H9 (cell line): ENCODE results near the gene GALR2. TPM values are rescaled to one million over a fixed set of nuclear protein-coding genes. Genes with fewer than 3 reads are reported as not detected.

ENCODE experiments used
- DNase-seq: peaks from one replicate; pipeline ENCODE4 v3.0.0-alpha.2; 2017
- H2AFZ ChIP-seq: one replicate; pipeline ENCODE4 v1.6.1; 2013; ENCODE audit warnings: mild to moderate bottlenecking, low read length, control low read depth, moderate library complexity
- H2AK5ac ChIP-seq: 2 replicates; pipeline ENCODE4 v1.6.1; 2013; ENCODE audit warnings: low read length, control low read depth, mixed read lengths; ENCODE audit not compliant: insufficient read length
- H2BK120ac ChIP-seq: one replicate; pipeline ENCODE4 v1.6.1; 2013; ENCODE audit warnings: low read depth, mild to moderate bottlenecking, low read length, control low read depth, inconsistent platforms; ENCODE audit not compliant: poor library complexity, severe bottlenecking
- H2BK12ac ChIP-seq: 2 replicates; pipeline ENCODE4 v1.6.1; 2013; ENCODE audit warnings: low read length, control low read depth, mixed read lengths, low read depth; ENCODE audit not compliant: insufficient read length
- H2BK15ac ChIP-seq: 2 replicates; pipeline ENCODE4 v1.6.1; 2013; ENCODE audit warnings: low read depth, low read length, control low read depth
- H2BK20ac ChIP-seq: one replicate; pipeline ENCODE4 v1.6.1; 2013; ENCODE audit warnings: low read depth, mild to moderate bottlenecking, low read length, control low read depth, inconsistent platforms; ENCODE audit not compliant: poor library complexity, severe bottlenecking
- H2BK5ac ChIP-seq: 2 replicates; pipeline ENCODE4 v1.6.1; 2013; ENCODE audit warnings: low read length, control low read depth, mixed read lengths; ENCODE audit not compliant: insufficient read length
- H3K14ac ChIP-seq: 2 replicates; pipeline ENCODE4 v1.6.1; 2013; ENCODE audit warnings: low read length, control low read depth; ENCODE audit not compliant: insufficient read depth
- H3K18ac ChIP-seq: 2 replicates; pipeline ENCODE4 v1.6.1; 2013; ENCODE audit warnings: low read depth, mild to moderate bottlenecking, mixed read lengths, low read length, control low read depth; ENCODE audit not compliant: insufficient read length
- H3K23ac ChIP-seq: 2 replicates; pipeline ENCODE4 v1.6.1; 2013; ENCODE audit warnings: low read length, control low read depth, mixed read lengths, low read depth; ENCODE audit not compliant: insufficient read length
- H3K23me2 ChIP-seq: 2 replicates; pipeline ENCODE4 v1.6.1; 2013; ENCODE audit warnings: low read depth, mild to moderate bottlenecking, mixed read lengths, low read length, control low read depth; ENCODE audit not compliant: insufficient read length, poor library complexity, severe bottlenecking
- H3K27ac ChIP-seq: 2 replicates; pipeline ENCODE4 v1.5.1; 2013; ENCODE audit warnings: low read length, control low read depth, mixed read lengths, low read depth; ENCODE audit not compliant: insufficient read length
- H3K27me3 ChIP-seq: 2 replicates; pipeline ENCODE4 v1.6.1; 2013; ENCODE audit warnings: low read length, control low read depth, inconsistent platforms; ENCODE audit not compliant: insufficient read depth
- H3K4ac ChIP-seq: 2 replicates; pipeline ENCODE4 v1.6.1; 2013; ENCODE audit warnings: low read depth, mild to moderate bottlenecking, control low read depth, inconsistent platforms, low read length, moderate library complexity
- H3K4me1 ChIP-seq: 2 replicates; pipeline ENCODE4 v1.6.1; 2013; ENCODE audit warnings: low read length, control low read depth, inconsistent platforms; ENCODE audit not compliant: insufficient read depth
- H3K4me2 ChIP-seq: 2 replicates; pipeline ENCODE4 v1.6.1; 2013; ENCODE audit warnings: low read length, control low read depth, mixed read lengths; ENCODE audit not compliant: insufficient read length, insufficient read depth
- H3K56ac ChIP-seq: 2 replicates; pipeline ENCODE4 v1.6.1; 2013; ENCODE audit warnings: low read depth, mild to moderate bottlenecking, mixed read lengths, low read length, control low read depth; ENCODE audit not compliant: insufficient read length
- H3K79me1 ChIP-seq: 2 replicates; pipeline ENCODE4 v1.6.1; 2013; ENCODE audit warnings: low read depth, mild to moderate bottlenecking, moderate library complexity, low read length, control low read depth, inconsistent platforms; ENCODE audit not compliant: insufficient read depth, poor library complexity, severe bottlenecking
- H3K79me2 ChIP-seq: 2 replicates; pipeline ENCODE4 v1.6.1; 2013; ENCODE audit warnings: low read length, control low read depth, inconsistent platforms; ENCODE audit not compliant: insufficient read depth
- H3K9ac ChIP-seq: 2 replicates; pipeline ENCODE4 v1.6.1; 2013; ENCODE audit warnings: low read length, control low read depth, mixed read lengths; ENCODE audit not compliant: insufficient read length; ENCODE audit errors: extremely low read depth
- H3K9me3 ChIP-seq: one replicate; pipeline ENCODE4 v1.6.1; 2013; ENCODE audit warnings: low read depth, low read length, inconsistent platforms; ENCODE audit not compliant: control insufficient read depth
- H3T11ph ChIP-seq: one replicate; pipeline ENCODE4 v1.6.1; 2013; ENCODE audit warnings: mild to moderate bottlenecking, low read length, control low read depth, inconsistent platforms
- H4K20me1 ChIP-seq: one replicate; pipeline ENCODE4 v1.6.1; 2013; ENCODE audit not compliant: control insufficient read depth, insufficient read length, insufficient read depth
- H4K5ac ChIP-seq: 2 replicates; pipeline ENCODE4 v1.6.1; 2013; ENCODE audit warnings: low read depth, mild to moderate bottlenecking, mixed read lengths, low read length, control low read depth; ENCODE audit not compliant: insufficient read length
- H4K8ac ChIP-seq: replicated peaks from 2 replicates; pipeline ENCODE4 v1.6.1; 2013; ENCODE audit warnings: low read length, control low read depth, mixed read lengths, low read depth; ENCODE audit not compliant: insufficient read length
- H4K91ac ChIP-seq: 2 replicates; pipeline ENCODE4 v1.6.1; 2013; ENCODE audit warnings: low read depth, mild to moderate bottlenecking, moderate library complexity, mixed read lengths, low read length, control low read depth; ENCODE audit not compliant: insufficient read length
- H3K27ac Mint-ChIP-seq, 3 experiments: 2 replicates in 2 of 3; 3 replicates in 1 of 3; pipeline ENCODE4 v1.8.0; 2020 to 2021; ENCODE audit warnings: mixed read lengths in 3 of 3, mild to moderate bottlenecking in 1 of 3, moderate library complexity in 1 of 3
- H3K27me3 Mint-ChIP-seq: 2 replicates; pipeline ENCODE4 v1.8.0; 2021; ENCODE audit warnings: low read depth, mild to moderate bottlenecking, moderate library complexity, mixed read lengths
- H3K36me3 Mint-ChIP-seq, 3 experiments: 2 replicates in 2 of 3; 3 replicates in 1 of 3; pipeline ENCODE4 v1.8.0; 2020 to 2021; ENCODE audit warnings: low read depth in 3 of 3, mixed read lengths in 3 of 3; ENCODE audit not compliant: insufficient read depth in 1 of 3
- H3K4me1 Mint-ChIP-seq, 2 experiments: 2 replicates each; pipeline ENCODE4 v1.8.0; 2020; ENCODE audit warnings: mixed read lengths in 2 of 2
- H3K4me3 Mint-ChIP-seq, 2 experiments: 2 replicates in 1 of 2; 3 replicates in 1 of 2; pipeline ENCODE4 v1.8.0; 2020 to 2021; ENCODE audit warnings: mild to moderate bottlenecking in 2 of 2, mixed read lengths in 2 of 2, moderate library complexity in 1 of 2
- H3K9me3 Mint-ChIP-seq, 2 experiments: 2 replicates in 1 of 2; 3 replicates in 1 of 2; pipeline ENCODE4 v1.8.0; 2020; ENCODE audit warnings: mild to moderate bottlenecking in 2 of 2, mixed read lengths in 2 of 2, moderate library complexity in 1 of 2
- CTCF ChIP-seq: fragments of 200-600 bp; sonication (generic); conservative IDR thresholded peaks from 3 replicates; pipeline ENCODE4 v1.8.0; 2021; ENCODE audit warnings: antibody characterized with exemption, mild to moderate bottlenecking
- WGBS: extraction: QIAGEN DNeasy Blood & Tissue Kit; methylation state at CpG from one replicate; pipeline ENCODE4 v1.1.7; 2013; ENCODE audit warnings: missing lambda C conversion rate, low lambda C conversion rate, mixed read lengths; ENCODE audit not compliant: insufficient read length; ENCODE audit errors: extremely low coverage; 5-methylcytosine and 5-hydroxymethylcytosine counted together
- total RNA-seq: library from RNA; stranded (reverse); gene quantifications from 2 replicates; pipeline ENCODE4 v1.2.1, GENCODE V29; 2021

Gene GALR2
- total RNA-seq, 1 experiment from 2014 or later = 0.81 TPM

GRCh38 chr17:76038050-76038449 lies 36.5 kb upstream of the GALR2 start:
- no peak overlapping the region for H2BK5ac ChIP-seq
- H3K4ac ChIP-seq = no peak overlapping the region
- no peak overlapping the region for H3T11ph ChIP-seq
- H3K9me3 ChIP-seq = no peaks in the 10 kb centered on the region
- H2BK12ac ChIP-seq = no peak overlapping the region
- no peaks in the 10 kb centered on the region for H4K20me1 ChIP-seq
- no peak for TF ChIP-seq CTCF
- no peaks in the 10 kb centered on the region for H3K23me2 ChIP-seq
- H3K79me1 ChIP-seq = no peaks in the 10 kb centered on the region
- H3K18ac ChIP-seq = no peak overlapping the region
- no peak overlapping the region for H2BK15ac ChIP-seq
- Mint-ChIP-seq H3K9me3 (no peaks in the 10 kb centered on the region), H3K27me3 (no peaks in the 10 kb centered on the region), H3K27ac (peak overlapping the region in 1 of 3 experiments; percentile 46; a peak in 3 of 7 replicates), H3K4me1 (peaks cover 39 to 59% of the 10 kb centered on the region in 2 experiments), H3K4me3 (no peak overlapping the region; a peak in 1 of 5 replicates), H3K36me3 (peaks cover 24 to 50% (median 40%) of the 10 kb centered on the region in 3 experiments; a peak in 6 of 7 replicates)
- H3K79me2 ChIP-seq = no peaks in the 10 kb centered on the region
- no CpG with 5 or more reads among the region's 3 CpGs for WGBS
- H4K91ac ChIP-seq = no peak overlapping the region
- H4K8ac ChIP-seq = no peak overlapping the region
- H4K5ac ChIP-seq = no peak overlapping the region
- no peak overlapping the region for H2AFZ ChIP-seq
- no peak overlapping the region for H3K14ac ChIP-seq
- H2BK20ac ChIP-seq = no peak overlapping the region
- H2BK120ac ChIP-seq = no peak overlapping the region
- H3K27me3 ChIP-seq = no peaks in the 10 kb centered on the region
- DNase-seq = no peak
- no peaks in the 10 kb centered on the region; the same call in 1 of the 2 replicates for H3K4me1 ChIP-seq
- no peak overlapping the region for H2AK5ac ChIP-seq
- H3K4me2 ChIP-seq = no peak overlapping the region
- no peak overlapping the region for H3K23ac ChIP-seq
- no peak overlapping the region for H3K27ac ChIP-seq
- no peak overlapping the region for H3K9ac ChIP-seq
- H3K56ac ChIP-seq = no peak overlapping the region
